SU-DHL-6 (cell line): Measurements from ENCODE around the gene SLIT2.

Experiments
- H2AFZ ChIP-seq: fragments of 200-600 bp; sonication (generic); 2 replicates; pipeline ENCODE4 v1.6.1; 2014; ENCODE audit warnings: low read depth, mild to moderate bottlenecking, moderate library complexity, mixed read lengths, antibody characterized with exemption, low read length; ENCODE audit not compliant: severe bottlenecking
- H3F3A ChIP-seq: fragments of 200-600 bp; shearing (Covaris generic); 2 replicates; pipeline ENCODE4 v1.6.0; 2016; ENCODE audit warnings: antibody characterized with exemption, mild to moderate bottlenecking; ENCODE audit not compliant: insufficient read depth
- H3K27ac ChIP-seq: fragments of 200-600 bp; sonication (generic); 2 replicates; pipeline ENCODE4 v1.5.1; 2016; ENCODE audit warnings: low read depth, mild to moderate bottlenecking, low read length, moderate library complexity, mixed read lengths
- H3K27me3 ChIP-seq: fragments of 200-600 bp; sonication (generic), shearing (Covaris generic); 2 replicates; pipeline ENCODE4 v1.6.0; 2014; ENCODE audit warnings: mild to moderate bottlenecking, low read length
- H3K36me3 ChIP-seq: fragments of 200-600 bp; sonication (generic); 2 replicates; pipeline ENCODE4 v1.6.1; 2014; ENCODE audit warnings: mild to moderate bottlenecking, low read length, mixed read lengths
- H3K4me2 ChIP-seq: fragments of 300-600, 200-600 bp; shearing (Covaris generic), sonication (generic); 2 replicates; pipeline ENCODE4 v1.6.0; 2014; ENCODE audit warnings: low read length, low read depth, mild to moderate bottlenecking; ENCODE audit not compliant: poor library complexity, severe bottlenecking
- H3K4me3 ChIP-seq: fragments of 200-600 bp; sonication (generic); 2 replicates; pipeline ENCODE4 v1.5.1; 2014; ENCODE audit warnings: antibody characterized with exemption, low read length, mild to moderate bottlenecking, mixed read lengths; ENCODE audit not compliant: insufficient read depth, poor library complexity, severe bottlenecking
- H3K79me2 ChIP-seq: fragments of 200-600 bp; sonication (generic); 2 replicates; pipeline ENCODE4 v1.6.1; 2014; ENCODE audit warnings: mild to moderate bottlenecking, low read length, moderate library complexity; ENCODE audit not compliant: insufficient read depth
- H3K9ac ChIP-seq: fragments of 200-600 bp; sonication (generic); 2 replicates; pipeline ENCODE4 v1.7.0; 2014; ENCODE audit warnings: mild to moderate bottlenecking, low read length
- H3K9me2 ChIP-seq: fragments of 200-600 bp; sonication (generic); replicated peaks from 2 replicates; pipeline ENCODE4 v1.6.1; 2014; ENCODE audit warnings: low read length; ENCODE audit not compliant: insufficient read depth
- H3K9me3 ChIP-seq: fragments of 200-600 bp; sonication (generic); 2 replicates; pipeline ENCODE4 v1.6.1; 2014; ENCODE audit warnings: low read length, mixed read lengths; ENCODE audit not compliant: insufficient read depth
- H4K20me1 ChIP-seq: fragments of 200-600 bp; sonication (generic); 2 replicates; pipeline ENCODE4 v1.6.1; 2014; ENCODE audit warnings: low read depth, mild to moderate bottlenecking, antibody characterized with exemption, low read length, moderate library complexity, mixed read lengths
- CTCF ChIP-seq: fragments of 200-600 bp; sonication (generic); IDR thresholded peaks from one replicate; pipeline ENCODE4 v1.5.1; 2017; ENCODE audit warnings: antibody characterized with exemption, mild to moderate bottlenecking, low read length, moderate library complexity; ENCODE audit not compliant: insufficient read depth, poor library complexity, severe bottlenecking
- EZH2phosphoT487 ChIP-seq: fragments of 200-600 bp; sonication (generic), shearing (Covaris generic); conservative IDR thresholded peaks from 2 replicates; pipeline ENCODE4 v1.6.1; 2018; ENCODE audit warnings: mild to moderate bottlenecking, antibody characterized with exemption, low read length, moderate library complexity, mixed read lengths

SLIT2 gene

GRCh38 chr4:20252656-20253282 is 1.1 kb downstream of the SLIT2 start:
- H2AFZ ChIP-seq: no peak overlapping the region
- no peaks in the 10 kb centered on the region for H3K27me3 ChIP-seq
- no peaks in the 10 kb centered on the region for H4K20me1 ChIP-seq
- H3K9me2 ChIP-seq: no peaks in the 10 kb centered on the region
- no peaks in the 10 kb centered on the region for H3F3A ChIP-seq
- no peaks in the 10 kb centered on the region for H3K9me3 ChIP-seq
- H3K27ac ChIP-seq: no peak overlapping the region
- no peaks in the 10 kb centered on the region for H3K79me2 ChIP-seq
- peak overlapping the region; percentile 45 for H3K4me2 ChIP-seq
- TF ChIP-seq CTCF (no peak), EZH2phosphoT487 (no peak)
- no peaks in the 10 kb centered on the region for H3K36me3 ChIP-seq
- H3K9ac ChIP-seq: no peak overlapping the region
- H3K4me3 ChIP-seq: peak overlapping the region; percentile 37

GRCh38 chr4:20253283-20253734 is 1.6 kb downstream of the SLIT2 start:
- no peaks in the 10 kb centered on the region for H4K20me1 ChIP-seq
- no peaks in the 10 kb centered on the region for H3K9me2 ChIP-seq
- no peaks in the 10 kb centered on the region for H3K9me3 ChIP-seq
- H3K27me3 ChIP-seq: no peaks in the 10 kb centered on the region
- H3K4me2 ChIP-seq: no peak overlapping the region
- no peaks in the 10 kb centered on the region for H3F3A ChIP-seq
- no peak for TF ChIP-seq CTCF
- H3K36me3 ChIP-seq: no peaks in the 10 kb centered on the region
- no peak overlapping the region for H3K9ac ChIP-seq
- H3K79me2 ChIP-seq: no peaks in the 10 kb centered on the region
- H3K27ac ChIP-seq: no peak overlapping the region
- no peak overlapping the region for H2AFZ ChIP-seq
- no peak overlapping the region for H3K4me3 ChIP-seq

GRCh38 chr4:20253735-20254409 is 2.2 kb downstream of the SLIT2 start:
- no peak overlapping the region for H3K4me3 ChIP-seq
- TF ChIP-seq CTCF: no peak
- TF ChIP-seq EZH2phosphoT487: no peak
- no peaks in the 10 kb centered on the region for H3K27me3 ChIP-seq
- H3F3A ChIP-seq: no peaks in the 10 kb centered on the region
- no peaks in the 10 kb centered on the region for H3K9me2 ChIP-seq
- H3K27ac ChIP-seq: no peak overlapping the region
- H2AFZ ChIP-seq: no peak overlapping the region
- H3K9ac ChIP-seq: no peak overlapping the region
- H3K9me3 ChIP-seq: no peaks in the 10 kb centered on the region
- no peak overlapping the region for H3K4me2 ChIP-seq
- no peaks in the 10 kb centered on the region for H4K20me1 ChIP-seq
- no peaks in the 10 kb centered on the region for H3K79me2 ChIP-seq
- H3K36me3 ChIP-seq: no peaks in the 10 kb centered on the region
